HG02623 (cell line): ENCODE data around the gene SLC16A9.
A peak's percentile ranks its signal among the peaks of the same experiment; 100 is the strongest.
"Not testable (repeated sequence)": the region's sequence is repeated elsewhere in the genome, so short reads cannot be mapped to it uniquely, and the experiment has no call there.

Experiments used
- ATAC-seq: cut with Tn5 transposase; IDR thresholded peaks from one replicate; pipeline ENCODE4 v1.9.1; 2021; ENCODE audit warnings: moderate library complexity; ENCODE audit not compliant: unreplicated experiment

The SLC16A9 gene

GRCh38 chr10:59677253-59677831 is 32.3 kb downstream of the SLC16A9 start:
- ATAC-seq, result peak; percentile 44

GRCh38 chr10:59675812-59676211 is 33.8 kb downstream of the SLC16A9 start:
- ATAC-seq, result no peak

- no peak for ATAC-seq
Observed at GRCh38 chr10:59674215-59674836, 35.3 kb downstream of the SLC16A9 start.

- ATAC-seq, result peak; percentile 49
Observed at GRCh38 chr10:59672150-59672875, 37.3 kb downstream of the SLC16A9 start.

GRCh38 chr10:59670269-59670668 is 39.4 kb downstream of the SLC16A9 start:
- ATAC-seq, result no peak

GRCh38 chr10:59668096-59668495 is 41.6 kb downstream of the SLC16A9 start:
- no peak for ATAC-seq

GRCh38 chr10:59666310-59666709 is 43.3 kb downstream of the SLC16A9 start:
- ATAC-seq, result no peak

GRCh38 chr10:59663213-59663612 is 46.4 kb downstream of the SLC16A9 start:
- not testable (repeated sequence) for ATAC-seq

- no peak for ATAC-seq
Observed at GRCh38 chr10:59657724-59658123, 51.9 kb downstream of the SLC16A9 start.

GRCh38 chr10:59655309-59655708 is 54.3 kb downstream of the SLC16A9 start:
- ATAC-seq, result no peak

GRCh38 chr10:59654007-59654406 is 55.6 kb downstream of the SLC16A9 start:
- ATAC-seq, result peak; percentile 73

- no peak for ATAC-seq
Observed at GRCh38 chr10:59651902-59652301, 57.7 kb downstream of the SLC16A9 start.

GRCh38 chr10:59649606-59650346 is 59.9 kb downstream of the SLC16A9 start:
- ATAC-seq, result no peak

- no peak for ATAC-seq
Observed at GRCh38 chr10:59648711-59649201, 60.9 kb downstream of the SLC16A9 start.

- ATAC-seq, result no peak
Observed at GRCh38 chr10:59644841-59645240, 64.8 kb downstream of the SLC16A9 start.

GRCh38 chr10:59641688-59642087 is 68.0 kb downstream of the SLC16A9 start:
- not testable (repeated sequence) for ATAC-seq

- ATAC-seq, result no peak
Observed at GRCh38 chr10:59635502-59636290, 74.0 kb downstream of the SLC16A9 start.

- no peak for ATAC-seq
Observed at GRCh38 chr10:59634102-59634501, 75.5 kb downstream of the SLC16A9 start.

- ATAC-seq, result no peak
Observed at GRCh38 chr10:59633063-59633462, 76.6 kb downstream of the SLC16A9 start.
